ENCODE data around the gene ZCCHC14.

- TF ChIP-seq, protein P1, sequence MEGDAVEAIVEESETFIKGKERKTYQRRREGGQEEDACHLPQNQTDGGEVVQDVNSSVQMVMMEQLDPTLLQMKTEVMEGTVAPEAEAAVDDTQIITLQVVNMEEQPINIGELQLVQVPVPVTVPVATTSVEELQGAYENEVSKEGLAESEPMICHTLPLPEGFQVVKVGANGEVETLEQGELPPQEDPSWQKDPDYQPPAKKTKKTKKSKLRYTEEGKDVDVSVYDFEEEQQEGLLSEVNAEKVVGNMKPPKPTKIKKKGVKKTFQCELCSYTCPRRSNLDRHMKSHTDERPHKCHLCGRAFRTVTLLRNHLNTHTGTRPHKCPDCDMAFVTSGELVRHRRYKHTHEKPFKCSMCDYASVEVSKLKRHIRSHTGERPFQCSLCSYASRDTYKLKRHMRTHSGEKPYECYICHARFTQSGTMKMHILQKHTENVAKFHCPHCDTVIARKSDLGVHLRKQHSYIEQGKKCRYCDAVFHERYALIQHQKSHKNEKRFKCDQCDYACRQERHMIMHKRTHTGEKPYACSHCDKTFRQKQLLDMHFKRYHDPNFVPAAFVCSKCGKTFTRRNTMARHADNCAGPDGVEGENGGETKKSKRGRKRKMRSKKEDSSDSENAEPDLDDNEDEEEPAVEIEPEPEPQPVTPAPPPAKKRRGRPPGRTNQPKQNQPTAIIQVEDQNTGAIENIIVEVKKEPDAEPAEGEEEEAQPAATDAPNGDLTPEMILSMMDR (IDR thresholded peaks at IDR 0.05; ENCODE audit: insufficient read depth, low read length, poor library complexity, severe bottlenecking): no peak
- no peak for TF ChIP-seq EZH2phosphoT487 (conservative IDR thresholded peaks at IDR 0.05; ENCODE audit: low read length)
Measured at GRCh38 chr16:87507351-87508069, 14.7 kb upstream of the ZCCHC14 start.
